ENCODE data around the gene GPR3.

DNA sequence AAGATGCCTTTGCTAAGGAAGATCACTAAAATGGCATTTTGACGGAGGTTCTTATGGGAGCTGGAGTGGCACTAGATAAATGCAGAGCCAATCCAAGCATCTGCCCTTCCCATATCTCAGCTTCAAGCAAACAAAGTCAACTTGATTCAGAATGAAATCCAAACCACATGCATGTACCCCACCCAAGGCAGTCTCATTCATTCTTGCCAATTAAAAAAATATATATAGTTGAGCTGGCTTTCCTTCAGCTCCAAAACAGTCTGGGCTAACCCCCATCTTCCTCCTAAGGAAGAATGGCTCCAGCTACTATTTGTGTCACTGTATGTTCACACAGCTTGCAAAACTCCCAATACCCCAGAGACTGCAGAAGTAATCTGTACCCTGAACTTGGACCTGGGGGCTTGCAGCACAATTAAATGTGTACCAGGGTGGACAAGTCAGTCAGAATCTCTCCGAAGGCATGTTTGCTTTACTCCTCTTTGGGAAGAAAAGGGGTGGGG is 35.4 kb downstream of the GPR3 start:
- TF ChIP-seq GATA3 (IDR thresholded peaks at IDR 0.05; ENCODE audit: low read depth, low read length) (no peak), GATA2 (IDR thresholded peaks at IDR 0.05; ENCODE audit: low read depth, low read length) (no peak)
